ENCODE results near the gene SPRED3. TPM values are rescaled to one million over a fixed set of nuclear protein-coding genes. Genes with fewer than 3 reads are reported as not detected.

Gene SPRED3
- total RNA-seq, 1 donor from 2014 or later, result 8.7 TPM

DNA sequence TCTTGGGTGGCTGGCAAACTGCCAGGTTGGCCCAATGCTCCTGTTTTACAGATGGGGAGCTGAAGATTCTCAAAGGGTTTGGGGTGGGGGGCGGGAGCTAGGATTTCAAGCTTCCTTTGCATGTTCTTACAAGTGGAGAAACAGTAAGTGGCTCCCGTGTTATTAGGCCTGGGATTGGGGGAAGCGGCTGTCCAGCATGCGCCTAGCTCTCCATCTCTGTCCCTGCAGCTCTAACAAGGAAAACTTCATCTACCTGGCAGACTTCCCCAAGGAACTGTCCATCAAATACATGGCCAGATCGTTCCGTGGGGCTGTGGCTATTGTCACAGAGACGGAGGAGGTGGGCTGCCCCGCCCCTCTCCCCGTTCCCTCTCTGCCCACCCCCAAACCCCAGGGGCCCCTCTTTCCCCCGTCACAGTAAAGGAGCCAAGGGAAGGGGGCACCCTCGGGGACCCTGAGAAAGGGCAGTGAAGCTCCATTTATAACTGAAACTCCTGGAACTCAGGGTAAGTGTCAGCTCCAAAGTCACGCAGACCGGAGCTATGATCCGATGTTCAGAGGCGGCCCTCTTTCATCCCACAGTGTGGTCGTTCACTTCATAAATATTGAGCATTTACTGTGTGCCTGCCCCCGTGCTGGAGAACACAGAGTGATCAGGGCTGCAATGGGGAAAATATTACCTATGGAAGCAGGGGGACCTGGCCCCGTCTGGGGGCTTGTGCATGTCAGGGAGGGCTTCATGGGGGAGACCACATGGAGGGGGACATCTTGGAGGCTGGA is 29.1 kb upstream of the SPRED3 start:
- H3K36me3 Mint-ChIP-seq (ENCODE audit: unreplicated experiment), result peaks cover 4% of the 10 kb centered on the region
- peak overlapping the region; percentile 71 for H3K4me3 Mint-ChIP-seq (ENCODE audit: unreplicated experiment)
- H3K9me3 Mint-ChIP-seq (ENCODE audit: unreplicated experiment), result peaks cover 11% of the 10 kb centered on the region
- H3K4me1 Mint-ChIP-seq (ENCODE audit: low read depth, unreplicated experiment), result peaks cover 7% of the 10 kb centered on the region
- H3K27me3 Mint-ChIP-seq (ENCODE audit: unreplicated experiment), result peaks cover 13% of the 10 kb centered on the region
- peak overlapping the region; percentile 66 for H3K27ac Mint-ChIP-seq (ENCODE audit: unreplicated experiment)
- TF ChIP-seq, protein P1, sequence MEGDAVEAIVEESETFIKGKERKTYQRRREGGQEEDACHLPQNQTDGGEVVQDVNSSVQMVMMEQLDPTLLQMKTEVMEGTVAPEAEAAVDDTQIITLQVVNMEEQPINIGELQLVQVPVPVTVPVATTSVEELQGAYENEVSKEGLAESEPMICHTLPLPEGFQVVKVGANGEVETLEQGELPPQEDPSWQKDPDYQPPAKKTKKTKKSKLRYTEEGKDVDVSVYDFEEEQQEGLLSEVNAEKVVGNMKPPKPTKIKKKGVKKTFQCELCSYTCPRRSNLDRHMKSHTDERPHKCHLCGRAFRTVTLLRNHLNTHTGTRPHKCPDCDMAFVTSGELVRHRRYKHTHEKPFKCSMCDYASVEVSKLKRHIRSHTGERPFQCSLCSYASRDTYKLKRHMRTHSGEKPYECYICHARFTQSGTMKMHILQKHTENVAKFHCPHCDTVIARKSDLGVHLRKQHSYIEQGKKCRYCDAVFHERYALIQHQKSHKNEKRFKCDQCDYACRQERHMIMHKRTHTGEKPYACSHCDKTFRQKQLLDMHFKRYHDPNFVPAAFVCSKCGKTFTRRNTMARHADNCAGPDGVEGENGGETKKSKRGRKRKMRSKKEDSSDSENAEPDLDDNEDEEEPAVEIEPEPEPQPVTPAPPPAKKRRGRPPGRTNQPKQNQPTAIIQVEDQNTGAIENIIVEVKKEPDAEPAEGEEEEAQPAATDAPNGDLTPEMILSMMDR (IDR thresholded peaks at IDR 0.05; ENCODE audit: partially characterized antibody, unreplicated experiment), result no peak
- DNase-seq, result no peak

GRCh38 chr19:38360351-38360750 is 28.1 kb upstream of the SPRED3 start:
- H3K4me1 Mint-ChIP-seq (ENCODE audit: low read depth, unreplicated experiment), result peaks cover 5% of the 10 kb centered on the region
- peak overlapping the region; percentile 80 for H3K27ac Mint-ChIP-seq (ENCODE audit: unreplicated experiment)
- TF ChIP-seq, protein P1 (IDR thresholded peaks at IDR 0.05; ENCODE audit: partially characterized antibody, unreplicated experiment), result no peak
- peaks cover 13% of the 10 kb centered on the region for H3K27me3 Mint-ChIP-seq (ENCODE audit: unreplicated experiment)
- no peak for DNase-seq
- peaks cover 4% of the 10 kb centered on the region for H3K36me3 Mint-ChIP-seq (ENCODE audit: unreplicated experiment)
- H3K4me3 Mint-ChIP-seq (ENCODE audit: unreplicated experiment), result peak overlapping the region; percentile 90
- H3K9me3 Mint-ChIP-seq (ENCODE audit: unreplicated experiment), result peaks cover 9% of the 10 kb centered on the region

GRCh38 chr19:38360839-38361631 is 27.5 kb upstream of the SPRED3 start:
- TF ChIP-seq, protein P1 (IDR thresholded peaks at IDR 0.05; ENCODE audit: partially characterized antibody, unreplicated experiment), result no peak
- H3K4me3 Mint-ChIP-seq (ENCODE audit: unreplicated experiment), result peak overlapping the region; percentile 90
- H3K36me3 Mint-ChIP-seq (ENCODE audit: unreplicated experiment), result peaks cover 2% of the 10 kb centered on the region
- peak; percentile 39 for DNase-seq
- peaks cover 12% of the 10 kb centered on the region for H3K27me3 Mint-ChIP-seq (ENCODE audit: unreplicated experiment)
- H3K9me3 Mint-ChIP-seq (ENCODE audit: unreplicated experiment), result peaks cover 12% of the 10 kb centered on the region
- peak overlapping the region; percentile 80 for H3K27ac Mint-ChIP-seq (ENCODE audit: unreplicated experiment)
- H3K4me1 Mint-ChIP-seq (ENCODE audit: low read depth, unreplicated experiment), result peaks cover 5% of the 10 kb centered on the region

DNA sequence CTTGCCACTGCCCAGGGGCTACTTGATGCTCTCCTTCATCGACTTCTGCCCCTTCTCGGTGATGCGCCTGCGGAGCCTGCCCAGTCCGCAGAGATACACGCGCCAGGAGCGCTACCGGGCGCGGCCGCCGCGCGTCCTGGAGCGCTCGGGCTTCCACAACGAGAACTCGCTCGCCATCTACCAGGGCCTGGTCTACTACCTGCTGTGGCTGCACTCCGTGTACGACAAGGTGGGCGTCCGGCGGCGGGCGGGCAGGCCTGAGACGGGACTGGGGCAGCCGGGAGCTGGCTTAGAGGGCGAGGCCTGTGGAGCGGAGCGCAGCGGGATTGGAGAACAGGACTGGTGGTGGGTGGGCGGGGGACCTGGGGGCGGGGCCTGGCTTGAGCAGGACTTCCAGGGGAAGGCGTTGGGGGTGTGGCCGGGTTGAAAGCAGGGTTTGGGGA is 26.8 kb upstream of the SPRED3 start:
- DNase-seq, result peak; percentile 90
- TF ChIP-seq, protein P1 (IDR thresholded peaks at IDR 0.05; ENCODE audit: partially characterized antibody, unreplicated experiment), result no peak
- Mint-ChIP-seq H3K9me3 (ENCODE audit: unreplicated experiment) (peaks cover 12% of the 10 kb centered on the region), H3K36me3 (ENCODE audit: unreplicated experiment) (no peaks in the 10 kb centered on the region), H3K27me3 (ENCODE audit: unreplicated experiment) (peaks cover 9% of the 10 kb centered on the region), H3K4me1 (ENCODE audit: low read depth, unreplicated experiment) (peaks cover 4% of the 10 kb centered on the region), H3K27ac (ENCODE audit: unreplicated experiment) (peak overlapping the region; percentile 80), H3K4me3 (ENCODE audit: unreplicated experiment) (peak overlapping the region; percentile 90)

Measured in glutamatergic neuron (in vitro differentiated cells).